ENCODE results near the gene MOB3B.

MOB3B gene

GRCh38 chr9:27414220-27414761, 115.3 kb downstream of the MOB3B start:
- no peak for DNase-seq

GRCh38 chr9:27413511-27414219, 115.9 kb downstream of the MOB3B start:
- no peak for DNase-seq

GRCh38 chr9:27412963-27413362, 116.7 kb downstream of the MOB3B start:
- DNase-seq = no peak

GRCh38 chr9:27412081-27412480, 117.5 kb downstream of the MOB3B start:
- no peak for DNase-seq

- DNase-seq = peak; percentile 29
These were observed 121.1 kb downstream of the MOB3B start for GRCh38 chr9:27408482-27408881.

- DNase-seq = peak; percentile 77
These were observed 121.6 kb downstream of the MOB3B start for GRCh38 chr9:27408001-27408400.

GRCh38 chr9:27407491-27407890, 122.1 kb downstream of the MOB3B start:
- DNase-seq = no peak

- DNase-seq = no peak
These were observed 125.0 kb downstream of the MOB3B start for GRCh38 chr9:27404661-27405060.

- no peak for DNase-seq
These were observed 127.0 kb downstream of the MOB3B start for GRCh38 chr9:27402626-27403025.

- DNase-seq = no peak
These were observed 129.2 kb downstream of the MOB3B start for GRCh38 chr9:27400334-27400880.

GRCh38 chr9:27398982-27399653, 130.5 kb downstream of the MOB3B start:
- no peak for DNase-seq

GRCh38 chr9:27396495-27396894, 133.1 kb downstream of the MOB3B start:
- no peak for DNase-seq

- DNase-seq = no peak
These were observed 134.1 kb downstream of the MOB3B start for GRCh38 chr9:27395484-27395921.

- no peak for DNase-seq
These were observed 134.8 kb downstream of the MOB3B start for GRCh38 chr9:27394826-27395201.

GRCh38 chr9:27394154-27394825, 135.3 kb downstream of the MOB3B start:
- DNase-seq = no peak

GRCh38 chr9:27393054-27393846, 136.4 kb downstream of the MOB3B start:
- no peak for DNase-seq

- no peak for DNase-seq
These were observed 137.2 kb downstream of the MOB3B start for GRCh38 chr9:27392451-27392850.

GRCh38 chr9:27391040-27391895, 138.3 kb downstream of the MOB3B start:
- DNase-seq = no peak

GRCh38 chr9:27388150-27388549, 141.5 kb downstream of the MOB3B start:
- no peak for DNase-seq

- no peak for DNase-seq
These were observed 141.9 kb downstream of the MOB3B start for GRCh38 chr9:27387722-27388121.

GRCh38 chr9:27386571-27387091, 143.0 kb downstream of the MOB3B start:
- no peak for DNase-seq
